H1 (cell line): ENCODE results near the gene ZBTB9. TPM values are rescaled to one million over a fixed set of nuclear protein-coding genes. Genes with fewer than 3 reads are reported as not detected.
"Not testable (repeated sequence)": the region's sequence is repeated elsewhere in the genome, so short reads cannot be mapped to it uniquely, and the experiment has no call there.

Experiments used
- CTCF ChIA-PET: fragments of 300-600 bp; sonication (Branson Sonifier 250); formaldehyde crosslinking; loops from one replicate; lab custom pipeline; 2021; ENCODE audit not compliant: partially characterized antibody; lab: Charles Lee
- POLR2A ChIA-PET: fragments of 300-600 bp; sonication (Branson Sonifier 250); formaldehyde crosslinking; loops from one replicate; lab custom pipeline; 2021; ENCODE audit warnings: inconsistent platforms; ENCODE audit not compliant: partially characterized antibody; lab: Charles Lee
- DNase-seq, 2 experiments: peaks; one replicate each; pipeline versions ENCODE4 v3.0.0 to v3.0.0-alpha.2; 2010 to 2022; ENCODE audit warnings: low spot score in 2 of 2, low read depth in 1 of 2, mixed read lengths in 1 of 2
- FAIRE-seq: peaks from 2 replicates; lab custom pipeline; 2011; peaks lifted over from hg19 to GRCh38; lab: Jason Lieb, UNC
- H2AFZ ChIP-seq: 2 replicates; pipeline ENCODE4 v1.8.1; 2012; ENCODE audit warnings: low read length, inconsistent platforms
- H2AK5ac ChIP-seq: 2 replicates; pipeline ENCODE4 v1.6.1; 2013; ENCODE audit warnings: low read depth, low read length
- H2BK120ac ChIP-seq: replicated peaks from 2 replicates; pipeline ENCODE3; 2013; ENCODE audit warnings: low read depth, low read length, inconsistent platforms
- H2BK12ac ChIP-seq: 2 replicates; pipeline ENCODE4 v1.6.1; 2013; ENCODE audit warnings: low read depth, low read length
- H2BK15ac ChIP-seq: 2 replicates; pipeline ENCODE4 v1.6.1; 2013; ENCODE audit warnings: low read length
- H2BK20ac ChIP-seq: 2 replicates; pipeline ENCODE4 v1.6.1; 2013; ENCODE audit warnings: low read length
- H2BK5ac ChIP-seq: 2 replicates; pipeline ENCODE4 v1.6.1; 2013; ENCODE audit warnings: low read depth, low read length
- H3K14ac ChIP-seq: 2 replicates; pipeline ENCODE4 v1.6.1; 2013; ENCODE audit warnings: inconsistent platforms; ENCODE audit not compliant: insufficient read length
- H3K18ac ChIP-seq: 2 replicates; pipeline ENCODE4 v1.6.1; 2013; ENCODE audit warnings: low read length; ENCODE audit errors: extremely low read depth
- H3K23ac ChIP-seq: 2 replicates; pipeline ENCODE4 v1.6.1; 2013; ENCODE audit warnings: inconsistent platforms; ENCODE audit not compliant: insufficient read length
- H3K23me2 ChIP-seq: 2 replicates; pipeline ENCODE4 v1.6.1; 2013; ENCODE audit warnings: low read depth, low read length
- H3K27ac ChIP-seq: 2 replicates; pipeline ENCODE4 v1.6.1; 2011; ENCODE audit warnings: low read depth, low read length, inconsistent platforms
- H3K27me3 ChIP-seq, 4 experiments: replicated peaks in 1 of 4; 1 replicate in 1 of 4; 2 replicates in 3 of 4; pipeline versions ENCODE4 v1.6.1 to v1.8.1; 2011 to 2013; ENCODE audit warnings: low read length in 3 of 4, mild to moderate bottlenecking in 3 of 4, inconsistent platforms in 2 of 4, mixed read lengths in 2 of 4, moderate library complexity in 1 of 4; ENCODE audit not compliant: control insufficient read depth in 3 of 4, insufficient read depth in 3 of 4; ENCODE audit errors: extremely low read depth in 1 of 4
- H3K36me3 ChIP-seq, 4 experiments: 2 replicates each; pipeline versions ENCODE4 v1.6.1 to v1.8.1; 2011 to 2013; ENCODE audit warnings: mild to moderate bottlenecking in 4 of 4, low read length in 3 of 4, moderate library complexity in 2 of 4, control low read depth in 1 of 4, inconsistent platforms in 1 of 4; ENCODE audit not compliant: insufficient read depth in 4 of 4, control insufficient read depth in 2 of 4
- H3K4ac ChIP-seq: replicated peaks from 2 replicates; pipeline ENCODE3; 2013; ENCODE audit warnings: low read length, low read depth, mixed read lengths, inconsistent platforms; ENCODE audit not compliant: insufficient read length
- H3K4me1 ChIP-seq, 4 experiments: replicated peaks in 1 of 4; 1 replicate in 1 of 4; 2 replicates in 3 of 4; pipeline versions ENCODE4 v1.6.1 to v1.8.1; 2011 to 2013; ENCODE audit warnings: low read length in 3 of 4, inconsistent platforms in 2 of 4, mixed read lengths in 1 of 4; ENCODE audit not compliant: insufficient read depth in 4 of 4, control insufficient read depth in 3 of 4
- H3K4me2 ChIP-seq, 2 experiments: 2 replicates each; pipeline versions ENCODE4 v1.6.1 to v1.8.1; 2011 to 2013; ENCODE audit warnings: low read depth in 2 of 2, low read length in 2 of 2, control low read depth in 1 of 2, inconsistent platforms in 1 of 2, mild to moderate bottlenecking in 1 of 2; ENCODE audit not compliant: insufficient read depth in 1 of 2
- H3K4me3 ChIP-seq, 4 experiments: fragments of 200-600, 300-600 bp in 1 of 4; sonication (generic), shearing (Covaris generic), sonication (Bioruptor Twin) in 1 of 4; 2 replicates each; pipeline versions ENCODE4 v1.5.1 to v1.8.1; 2011 to 2016; ENCODE audit warnings: low read length in 4 of 4, low read depth in 3 of 4, control low read depth in 2 of 4, inconsistent platforms in 2 of 4, mild to moderate bottlenecking in 2 of 4, mixed read lengths in 1 of 4, moderate library complexity in 1 of 4; ENCODE audit not compliant: insufficient read depth in 2 of 4; ENCODE audit errors: extremely low read depth in 1 of 4
- H3K56ac ChIP-seq: replicated peaks from 2 replicates; pipeline ENCODE3; 2013; ENCODE audit warnings: low read depth, mild to moderate bottlenecking, mixed read lengths, low read length, inconsistent platforms; ENCODE audit not compliant: insufficient read length
- H3K79me1 ChIP-seq: 2 replicates; pipeline ENCODE4 v1.6.1; 2013; ENCODE audit warnings: low read depth, low read length, control low read depth
- H3K79me2 ChIP-seq, 2 experiments: 2 replicates each; pipeline versions ENCODE4 v1.6.1 to v1.8.1; 2012 to 2013; ENCODE audit warnings: low read length in 2 of 2, mild to moderate bottlenecking in 2 of 2, inconsistent platforms in 1 of 2; ENCODE audit not compliant: insufficient read depth in 2 of 2, control insufficient read depth in 1 of 2
- H3K9ac ChIP-seq, 4 experiments: replicated peaks in 1 of 4; 1 replicate in 1 of 4; 2 replicates in 3 of 4; pipeline versions ENCODE4 v1.6.1 to v1.8.1; 2011 to 2013; ENCODE audit warnings: low read depth in 3 of 4, low read length in 3 of 4, control low read depth in 2 of 4, mild to moderate bottlenecking in 2 of 4, moderate library complexity in 2 of 4, inconsistent platforms in 1 of 4; ENCODE audit errors: extremely low read depth in 1 of 4
- H3K9me3 ChIP-seq, 2 experiments: 2 replicates each; pipeline versions ENCODE4 v1.6.1 to v1.8.1; 2012 to 2013; ENCODE audit warnings: mild to moderate bottlenecking in 2 of 2, moderate library complexity in 2 of 2, control low read depth in 1 of 2, inconsistent platforms in 1 of 2, low read depth in 1 of 2, low read length in 1 of 2, mixed read lengths in 1 of 2; ENCODE audit not compliant: insufficient read depth in 2 of 2
- H4K20me1 ChIP-seq, 2 experiments: replicated peaks in 1 of 2; 2 replicates each; pipeline versions ENCODE3 to v1.8.1; 2011 to 2013; ENCODE audit warnings: inconsistent platforms in 2 of 2, low read length in 2 of 2, mild to moderate bottlenecking in 1 of 2; ENCODE audit not compliant: insufficient read depth in 2 of 2, control insufficient read depth in 1 of 2
- H4K5ac ChIP-seq: 2 replicates; pipeline ENCODE4 v1.6.1; 2013; ENCODE audit warnings: low read length, low read depth, mixed read lengths, inconsistent platforms; ENCODE audit not compliant: insufficient read length
- H4K8ac ChIP-seq: 2 replicates; pipeline ENCODE4 v1.8.0; 2013; ENCODE audit warnings: mild to moderate bottlenecking, moderate library complexity, low read length, inconsistent platforms; ENCODE audit not compliant: insufficient read depth; ENCODE audit errors: extremely low read depth
- H4K91ac ChIP-seq: replicated peaks from 2 replicates; pipeline ENCODE3; 2013; ENCODE audit warnings: low read length, mixed read lengths, inconsistent platforms; ENCODE audit not compliant: insufficient read length
- WGBS, 2 experiments: shearing (Covaris generic) in 1 of 2; methylation state at CpG; one replicate each; pipeline versions ENCODE4 v1.1.6 to v1.1.7; 2013 to 2015; ENCODE audit warnings: low lambda C conversion rate in 2 of 2, mixed read lengths in 2 of 2, inconsistent platforms in 1 of 2, low coverage in 1 of 2, missing lambda C conversion rate in 1 of 2; ENCODE audit not compliant: insufficient replicate concordance in 2 of 2, insufficient coverage in 1 of 2, insufficient read length in 1 of 2; ENCODE audit errors: extremely low coverage in 1 of 2, missing lambda C conversion rate in 1 of 2; 5-methylcytosine and 5-hydroxymethylcytosine counted together
- polyA plus RNA-seq, 7 experiments: library from polyadenylated mRNA; depleted of rRNA in 3 of 7; stranded (reverse) in 5 of 7; unstranded in 2 of 7; fragments of >200 nt in 5 of 7; fragments of 200-250 nt in 2 of 7; gene quantifications; 1 replicate in 5 of 7; 2 replicates in 1 of 7; 4 replicates in 1 of 7; pipeline versions ENCODE4 v1.2.1 to v1.2.3, GENCODE V29; 2011 to 2013; ENCODE audit warnings: missing spikeins in 2 of 7, mixed read lengths in 2 of 7
- total RNA-seq: library from RNA; stranded (reverse); fragmentation: NEBNext Ultra II Directional; extraction: Animal tissue kit (Norgen Biotek cat#: 25700); gene quantifications from 2 replicates; pipeline ENCODE4 v1.2.1, GENCODE V29; 2021

Gene ZBTB9
- total and polyA plus RNA-seq, 2 of the 8 experiments (the other 6 are each of a cell fraction or from before 2014, with no cell fraction given): 16.9 to 20.2 TPM

DNA sequence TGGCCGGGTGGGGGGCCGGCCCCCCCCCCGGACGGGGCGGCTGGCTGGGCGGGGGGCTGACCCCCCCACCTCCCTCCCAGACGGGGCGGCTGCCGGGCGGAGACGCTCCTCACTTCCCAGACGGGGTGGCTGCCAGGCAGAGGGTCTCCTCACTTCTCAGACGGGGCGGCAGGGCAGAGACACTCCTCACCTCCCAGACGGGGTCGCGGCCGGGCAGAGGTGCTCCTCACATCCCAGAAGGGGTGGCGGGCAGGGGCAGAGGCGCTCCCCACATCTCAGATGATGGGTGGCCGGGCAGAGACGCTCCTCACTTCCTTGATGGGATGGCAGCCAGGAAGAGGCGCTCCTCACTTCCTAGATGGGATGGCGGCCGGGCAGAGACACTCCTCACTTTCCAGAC, 31.3 kb downstream of the ZBTB9 start:
- POLR2A ChIA-PET: not testable (repeated sequence)

More for the DNA sequence above, 31.3 kb downstream of the ZBTB9 start:
- H3K14ac ChIP-seq, H3K36me3 ChIP-seq, H3K79me2 ChIP-seq, H4K91ac ChIP-seq, H2BK120ac ChIP-seq, H3K23me2 ChIP-seq, H4K20me1 ChIP-seq, FAIRE-seq, H3K56ac ChIP-seq, H2AK5ac ChIP-seq, H2BK20ac ChIP-seq, H3K18ac ChIP-seq, H3K4me2 ChIP-seq, H3K23ac ChIP-seq, H3K27ac ChIP-seq, H2BK15ac ChIP-seq, H3K4ac ChIP-seq, H3K9me3 ChIP-seq, H3K4me1 ChIP-seq, H4K5ac ChIP-seq, H3K79me1 ChIP-seq, H2BK5ac ChIP-seq, H2AFZ ChIP-seq, H3K27me3 ChIP-seq, H4K8ac ChIP-seq, H3K4me3 ChIP-seq, H2BK12ac ChIP-seq, CTCF ChIA-PET, DNase-seq, H3K9ac ChIP-seq: not testable (repeated sequence)
- WGBS, 2 experiments: no CpG with 5 or more reads among the region's 25 CpGs
